ENCODE data around the gene NAP1L4.

NAP1L4 gene, protein sequence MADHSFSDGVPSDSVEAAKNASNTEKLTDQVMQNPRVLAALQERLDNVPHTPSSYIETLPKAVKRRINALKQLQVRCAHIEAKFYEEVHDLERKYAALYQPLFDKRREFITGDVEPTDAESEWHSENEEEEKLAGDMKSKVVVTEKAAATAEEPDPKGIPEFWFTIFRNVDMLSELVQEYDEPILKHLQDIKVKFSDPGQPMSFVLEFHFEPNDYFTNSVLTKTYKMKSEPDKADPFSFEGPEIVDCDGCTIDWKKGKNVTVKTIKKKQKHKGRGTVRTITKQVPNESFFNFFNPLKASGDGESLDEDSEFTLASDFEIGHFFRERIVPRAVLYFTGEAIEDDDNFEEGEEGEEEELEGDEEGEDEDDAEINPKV

DNA sequence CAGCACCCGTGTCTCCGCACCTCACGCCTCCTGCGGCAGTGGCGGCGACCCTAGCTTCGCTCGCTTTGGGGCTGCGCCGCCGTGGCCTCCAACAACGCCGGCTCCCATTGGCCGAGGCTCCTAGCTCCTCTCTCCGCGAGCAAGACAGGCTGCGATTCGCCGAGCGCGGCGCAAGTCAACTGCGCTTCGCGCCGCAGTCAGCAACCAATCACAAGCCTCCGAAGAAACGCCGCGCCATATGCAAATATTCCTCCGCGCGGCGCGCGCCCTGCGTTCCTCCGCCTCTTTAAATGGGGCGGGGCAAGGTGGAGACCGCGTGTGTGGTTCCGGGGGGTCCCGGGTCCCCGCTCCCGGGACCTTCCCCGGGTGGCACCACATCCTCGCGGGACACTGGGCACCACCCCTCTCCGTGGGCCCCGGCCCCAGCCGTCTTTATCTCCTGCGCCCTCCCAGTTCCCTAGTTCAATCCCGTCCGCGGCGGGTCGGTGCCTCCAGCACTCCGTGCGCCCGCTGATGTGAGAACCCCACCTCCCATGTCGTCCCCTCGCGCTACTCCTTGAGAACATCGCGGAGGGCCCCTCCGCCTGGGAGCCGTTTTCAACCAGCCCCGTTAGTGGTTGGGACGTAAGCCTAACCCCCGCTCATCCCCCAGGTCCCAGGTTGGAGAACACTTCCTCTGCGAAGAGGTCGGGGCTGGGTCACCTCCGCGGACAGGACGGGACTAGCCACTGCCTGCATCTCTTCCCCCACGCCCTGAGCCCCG lies at the start of gene NAP1L4:
Gene NAP1L4, minus strand, starts transcription at position 96 of the 763 bp plus-strand sequence. CDS start 13,109 bp downstream, outside the sequence.
- no peak for TF ChIP-seq GATA3 (IDR thresholded peaks at IDR 0.05; ENCODE audit: low read depth, low read length)
- TF ChIP-seq GATA2 (IDR thresholded peaks at IDR 0.05; ENCODE audit: low read depth, low read length): no peak

DNA sequence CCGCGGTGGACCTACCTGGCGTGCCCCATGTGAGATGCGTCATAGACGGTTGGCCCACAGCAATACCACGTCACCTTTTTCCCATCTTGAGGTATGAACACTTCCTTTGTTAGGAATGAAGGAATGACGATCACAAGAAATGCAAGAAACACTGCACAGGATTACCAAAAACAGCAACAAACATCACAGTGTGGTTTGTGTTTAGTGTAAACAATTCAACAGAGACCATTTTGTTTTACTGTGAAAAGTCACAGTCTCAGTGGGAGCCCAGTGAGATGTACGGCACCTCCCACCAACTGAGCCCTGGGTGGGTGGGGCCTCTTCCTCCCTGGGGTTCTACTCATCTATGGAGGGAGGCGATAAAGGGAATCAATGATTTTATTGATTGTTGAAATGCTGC lies 48.8 kb upstream of the NAP1L4 start:
- TF ChIP-seq GATA2 (IDR thresholded peaks at IDR 0.05; ENCODE audit: low read depth, low read length): no peak
- no peak for TF ChIP-seq GATA3 (IDR thresholded peaks at IDR 0.05; ENCODE audit: low read depth, low read length)

DNA sequence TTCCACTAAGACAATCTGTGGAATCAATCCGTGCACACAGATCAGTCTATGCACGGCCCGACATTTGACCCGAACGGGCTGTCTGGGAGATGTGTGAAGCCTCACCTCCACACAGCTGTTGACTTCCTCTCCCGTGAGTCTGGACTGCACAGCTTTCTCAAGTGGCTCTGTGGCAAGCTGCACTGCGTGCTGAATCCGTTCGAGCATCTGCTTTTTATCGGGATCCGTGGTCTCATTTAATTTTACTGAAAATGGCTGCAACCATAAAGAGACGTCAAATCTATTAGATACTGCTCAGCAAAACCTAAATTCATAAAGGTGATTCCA lies 45.8 kb upstream of the NAP1L4 start:
- TF ChIP-seq GATA3 (IDR thresholded peaks at IDR 0.05; ENCODE audit: low read depth, low read length): no peak
- TF ChIP-seq GATA2 (IDR thresholded peaks at IDR 0.05; ENCODE audit: low read depth, low read length): no peak

DNA sequence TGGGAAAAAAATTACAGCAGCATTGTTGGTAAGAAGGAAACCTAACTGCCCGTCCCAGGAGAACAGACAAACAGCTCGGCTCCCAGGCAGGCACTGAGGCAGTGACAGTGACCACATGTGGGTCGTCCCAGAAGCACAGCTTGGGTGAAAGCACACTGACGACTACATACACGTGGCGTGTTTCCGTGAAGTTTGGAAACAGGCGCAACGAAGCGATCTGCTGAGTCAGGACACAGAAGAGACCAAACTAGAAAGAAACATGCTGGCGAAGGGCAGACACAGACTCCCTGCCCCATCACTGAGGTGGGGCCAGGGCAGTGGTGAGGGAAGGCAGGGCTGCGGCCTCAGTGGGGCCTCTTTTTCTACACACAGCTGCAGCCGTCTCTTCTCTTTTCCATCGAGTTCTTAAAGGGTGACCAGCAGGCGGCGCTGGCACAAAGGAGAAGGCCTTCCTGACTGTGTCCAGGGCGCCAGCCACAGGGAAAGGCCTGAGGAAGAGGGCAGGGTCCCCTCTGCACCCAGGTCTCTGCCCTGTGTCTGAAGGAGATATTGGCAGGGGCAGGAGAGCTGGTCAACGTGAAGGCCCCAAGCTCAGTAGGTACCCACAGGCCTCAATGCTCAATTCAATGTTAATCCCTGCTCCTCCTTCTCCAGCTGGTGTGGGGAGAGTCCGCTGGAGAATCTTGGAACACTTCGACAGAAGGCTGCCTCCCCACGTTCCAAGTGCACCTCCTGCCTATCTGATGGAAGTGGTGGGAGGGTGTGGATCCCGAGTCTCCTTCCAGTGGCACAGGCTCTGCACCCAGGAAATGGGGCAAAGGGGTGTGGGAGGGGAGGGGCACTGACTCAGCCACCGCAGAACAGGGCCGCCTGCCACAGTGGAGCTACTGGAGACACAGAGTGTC lies 45.2 kb upstream of the NAP1L4 start:
- TF ChIP-seq GATA2 (IDR thresholded peaks at IDR 0.05; ENCODE audit: low read depth, low read length) (no peak), GATA3 (IDR thresholded peaks at IDR 0.05; ENCODE audit: low read depth, low read length) (no peak)

DNA sequence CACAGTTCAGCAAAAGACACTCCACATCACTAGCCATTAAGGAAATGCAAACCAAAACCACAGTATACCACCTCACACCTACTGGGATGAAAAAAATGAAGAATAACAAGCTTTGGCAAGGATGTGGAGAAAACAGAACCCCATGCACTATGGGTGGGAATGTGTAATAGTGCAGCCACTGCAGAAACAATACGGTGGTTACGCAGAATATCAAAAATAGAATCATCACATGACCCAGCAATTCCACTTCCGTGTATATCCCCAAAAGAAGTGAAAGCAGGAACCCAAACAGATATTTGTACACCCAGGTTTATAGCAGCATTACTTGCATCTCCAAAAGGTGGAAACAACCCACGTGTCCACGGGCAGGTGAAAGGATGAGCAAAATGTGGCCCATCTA lies 44.3 kb upstream of the NAP1L4 start:
- TF ChIP-seq GATA2 (IDR thresholded peaks at IDR 0.05; ENCODE audit: low read depth, low read length) (no peak), GATA3 (IDR thresholded peaks at IDR 0.05; ENCODE audit: low read depth, low read length) (no peak)

DNA sequence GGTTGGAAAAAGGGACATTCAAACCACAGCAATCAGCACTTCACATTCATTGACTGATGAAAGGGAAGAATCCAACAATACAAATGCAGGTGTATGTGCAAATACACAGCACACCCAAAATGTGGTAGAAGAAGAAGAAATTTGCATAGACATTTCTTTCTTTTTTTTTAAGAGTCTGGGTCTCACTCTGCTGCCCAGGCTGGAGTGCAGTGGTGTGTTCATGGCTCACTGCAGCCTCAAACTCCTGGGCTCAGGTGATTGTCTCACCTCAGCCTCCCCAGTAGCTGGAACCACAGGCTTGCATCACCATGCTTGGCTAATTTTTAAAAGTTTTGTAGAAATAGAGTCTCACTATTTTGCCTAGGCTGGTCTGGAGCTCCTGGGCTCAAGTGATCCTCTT lies 43.2 kb upstream of the NAP1L4 start:
- TF ChIP-seq GATA2 (IDR thresholded peaks at IDR 0.05; ENCODE audit: low read depth, low read length) (no peak), GATA3 (IDR thresholded peaks at IDR 0.05; ENCODE audit: low read depth, low read length) (no peak)

DNA sequence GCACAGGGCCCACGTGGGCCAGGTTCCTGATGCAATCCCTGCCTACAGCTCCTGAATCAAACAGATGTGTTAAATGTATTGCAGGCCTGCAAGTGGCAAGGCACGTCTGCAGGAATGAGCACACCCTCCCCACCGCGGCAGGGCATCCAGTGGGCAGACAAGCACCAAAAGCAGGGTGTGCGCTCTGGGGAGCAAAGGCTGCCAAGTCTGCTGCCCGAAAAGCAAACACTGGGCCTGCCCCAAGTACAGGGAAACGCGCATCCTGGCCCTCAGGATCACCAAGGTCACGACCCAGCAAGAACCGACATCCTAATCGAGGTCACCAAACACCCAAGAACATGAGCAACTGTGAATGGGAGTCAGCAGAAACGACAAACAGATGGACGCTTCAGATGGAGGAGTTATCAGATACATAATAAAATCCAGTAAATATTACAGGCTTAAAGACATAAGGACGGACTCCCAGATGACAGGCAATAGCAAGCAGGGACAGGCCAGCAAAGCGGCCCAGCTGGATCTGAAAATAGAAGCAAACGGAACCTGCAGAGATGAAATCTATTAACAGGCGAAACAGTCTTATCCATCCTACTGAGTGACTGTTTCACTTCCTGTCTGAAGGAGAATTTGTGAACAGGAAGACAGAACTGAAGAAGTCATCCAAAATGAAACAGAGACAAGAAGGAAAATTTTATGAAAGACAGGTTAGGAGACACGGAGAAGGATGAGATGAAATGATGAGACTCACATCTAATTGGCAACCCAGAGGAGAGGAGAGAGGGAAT lies 38.4 kb upstream of the NAP1L4 start:
- no peak for TF ChIP-seq GATA2 (IDR thresholded peaks at IDR 0.05; ENCODE audit: low read depth, low read length)
- no peak for TF ChIP-seq GATA3 (IDR thresholded peaks at IDR 0.05; ENCODE audit: low read depth, low read length)

DNA sequence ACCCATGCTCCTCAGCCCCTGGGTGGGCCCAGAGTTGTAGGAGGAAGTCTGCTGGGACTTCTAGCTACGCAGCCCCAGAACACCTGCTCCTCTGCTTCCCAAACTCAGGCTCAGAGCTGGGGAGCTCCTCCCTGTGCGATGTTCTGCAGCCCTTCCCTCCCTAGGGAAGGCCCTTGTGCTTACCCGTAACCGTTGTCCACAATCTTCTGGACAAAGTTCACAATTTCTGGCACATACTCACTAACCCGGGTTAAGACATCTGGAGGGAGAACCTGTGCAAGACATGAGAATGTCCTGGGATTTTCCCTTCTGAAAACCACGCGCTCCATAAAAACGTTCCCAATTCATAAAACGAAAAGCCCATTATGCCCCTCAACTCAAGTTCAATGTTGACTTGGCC lies 36.7 kb upstream of the NAP1L4 start:
- TF ChIP-seq GATA3 (IDR thresholded peaks at IDR 0.05; ENCODE audit: low read depth, low read length) (no peak), GATA2 (IDR thresholded peaks at IDR 0.05; ENCODE audit: low read depth, low read length) (no peak)

DNA sequence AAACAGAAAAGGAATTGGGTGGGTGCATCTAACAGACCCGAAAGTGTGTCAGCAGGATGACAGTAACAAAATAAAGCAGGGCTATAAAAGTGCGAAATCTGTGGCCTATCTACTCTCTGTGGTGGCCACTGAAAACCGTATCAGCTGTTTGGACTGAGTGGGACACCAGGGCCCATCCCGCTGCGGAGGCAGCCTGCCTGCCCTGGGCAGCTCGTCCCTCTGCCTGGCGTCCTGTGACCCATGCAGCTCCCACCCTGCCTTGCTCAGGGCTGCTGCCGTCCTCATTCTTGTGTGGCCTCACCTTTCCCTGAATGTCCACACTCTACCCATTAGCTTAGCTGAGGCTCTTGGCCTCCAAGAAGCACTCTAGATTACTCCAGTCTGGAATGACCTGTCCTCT lies 34.7 kb upstream of the NAP1L4 start:
- no peak for TF ChIP-seq GATA3 (IDR thresholded peaks at IDR 0.05; ENCODE audit: low read depth, low read length)
- no peak for TF ChIP-seq GATA2 (IDR thresholded peaks at IDR 0.05; ENCODE audit: low read depth, low read length)

DNA sequence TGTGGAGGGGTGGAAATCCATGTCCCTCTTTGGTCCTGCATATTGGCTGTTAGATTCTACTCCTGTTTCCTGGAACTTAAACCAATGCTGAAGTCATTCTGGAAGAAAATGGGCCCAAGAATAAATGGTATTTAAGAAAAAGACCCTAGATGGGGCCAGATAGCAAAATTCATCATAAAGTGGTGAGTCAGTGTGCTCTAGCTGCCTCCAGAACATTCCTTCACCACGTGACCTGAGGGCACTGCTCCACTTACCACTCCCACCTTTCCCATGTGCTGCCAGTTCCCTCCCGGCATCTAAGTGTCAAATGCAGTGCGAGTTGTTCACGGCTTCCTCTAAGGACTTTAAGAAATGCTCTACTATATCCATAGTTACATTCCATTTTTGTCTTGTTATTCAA lies 30.9 kb upstream of the NAP1L4 start:
- no peak for TF ChIP-seq GATA2 (IDR thresholded peaks at IDR 0.05; ENCODE audit: low read depth, low read length)
- no peak for TF ChIP-seq GATA3 (IDR thresholded peaks at IDR 0.05; ENCODE audit: low read depth, low read length)

DNA sequence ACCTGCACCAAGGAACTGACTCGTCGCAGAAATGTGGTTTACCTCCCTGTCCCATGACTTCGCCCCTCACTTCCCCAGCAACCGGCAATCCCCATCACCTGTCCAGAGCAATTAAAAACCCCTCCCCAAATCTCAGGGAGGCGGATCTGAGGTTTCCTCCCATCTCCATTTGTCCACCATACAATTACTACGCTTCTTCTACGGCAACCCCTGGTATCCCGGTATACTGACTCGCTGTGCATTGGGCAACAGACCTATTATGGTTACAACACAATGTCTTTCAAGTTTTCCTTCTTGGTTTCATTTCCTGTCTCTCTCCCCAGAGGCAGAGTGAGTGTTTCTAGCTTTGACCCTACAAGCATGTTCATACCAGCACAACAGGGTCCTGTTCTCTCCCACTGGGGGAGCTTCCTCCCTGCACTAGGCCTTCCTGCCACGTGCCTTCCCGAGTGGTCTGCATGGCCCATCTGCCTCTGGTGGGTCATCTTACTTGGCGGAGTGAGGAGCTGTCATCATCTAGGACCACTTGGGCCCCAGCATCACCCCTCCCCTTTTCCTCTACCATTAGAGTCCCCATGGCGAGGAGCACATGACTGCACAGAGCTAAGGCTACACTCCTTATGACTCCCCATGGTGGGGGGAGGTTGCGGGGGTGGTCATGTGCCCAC lies 30.3 kb upstream of the NAP1L4 start:
- TF ChIP-seq GATA2 (IDR thresholded peaks at IDR 0.05; ENCODE audit: low read depth, low read length) (no peak), GATA3 (IDR thresholded peaks at IDR 0.05; ENCODE audit: low read depth, low read length) (no peak)

DNA sequence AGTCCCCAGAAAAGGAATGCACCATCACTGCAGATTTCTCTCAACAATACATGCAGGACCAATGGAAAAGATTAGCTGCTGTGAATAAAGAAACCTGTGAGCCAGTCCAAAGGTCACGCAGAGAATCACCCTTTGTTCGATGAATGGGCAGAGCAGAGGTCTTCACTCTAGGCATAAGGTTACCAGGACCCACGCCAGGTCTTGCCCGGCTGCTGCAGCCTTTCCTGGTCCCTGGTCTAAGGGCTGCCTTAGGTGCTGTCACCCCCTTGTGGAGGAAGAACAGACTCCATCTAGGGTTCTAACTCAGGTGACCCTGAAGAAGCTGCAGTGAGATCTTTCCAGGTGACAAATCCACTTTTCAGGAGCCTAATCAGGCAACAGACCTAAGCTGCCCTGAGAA lies 29.0 kb upstream of the NAP1L4 start:
- TF ChIP-seq GATA3 (IDR thresholded peaks at IDR 0.05; ENCODE audit: low read depth, low read length): no peak
- TF ChIP-seq GATA2 (IDR thresholded peaks at IDR 0.05; ENCODE audit: low read depth, low read length): no peak

DNA sequence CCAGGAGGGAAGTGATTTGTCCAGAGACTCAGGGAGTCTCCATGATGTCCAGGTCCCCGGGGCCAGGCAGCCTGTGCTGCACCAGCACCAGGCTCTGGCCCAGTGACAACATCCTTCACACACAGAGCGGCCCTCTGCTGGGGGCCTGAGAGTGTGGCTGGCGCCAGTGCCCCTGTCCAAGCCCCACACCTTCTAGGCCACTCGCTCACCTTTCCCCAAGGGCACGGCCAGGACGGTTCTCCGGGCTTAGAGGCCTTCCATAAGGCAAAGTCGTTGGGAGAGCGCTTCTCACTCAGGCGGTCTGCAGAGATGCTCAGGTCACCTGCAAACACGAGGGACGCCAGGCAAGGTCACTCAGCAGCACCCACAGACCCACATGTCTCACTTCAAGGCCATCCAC lies 27.9 kb upstream of the NAP1L4 start:
- TF ChIP-seq GATA3 (IDR thresholded peaks at IDR 0.05; ENCODE audit: low read depth, low read length) (no peak), GATA2 (IDR thresholded peaks at IDR 0.05; ENCODE audit: low read depth, low read length) (no peak)
